ENCODE results near the gene KIZ. TPM values are rescaled to one million over a fixed set of nuclear protein-coding genes. Genes with fewer than 3 reads are reported as not detected.

KIZ gene
- total RNA-seq, 1 experiment from 2014 or later, result 22.6 TPM

DNA sequence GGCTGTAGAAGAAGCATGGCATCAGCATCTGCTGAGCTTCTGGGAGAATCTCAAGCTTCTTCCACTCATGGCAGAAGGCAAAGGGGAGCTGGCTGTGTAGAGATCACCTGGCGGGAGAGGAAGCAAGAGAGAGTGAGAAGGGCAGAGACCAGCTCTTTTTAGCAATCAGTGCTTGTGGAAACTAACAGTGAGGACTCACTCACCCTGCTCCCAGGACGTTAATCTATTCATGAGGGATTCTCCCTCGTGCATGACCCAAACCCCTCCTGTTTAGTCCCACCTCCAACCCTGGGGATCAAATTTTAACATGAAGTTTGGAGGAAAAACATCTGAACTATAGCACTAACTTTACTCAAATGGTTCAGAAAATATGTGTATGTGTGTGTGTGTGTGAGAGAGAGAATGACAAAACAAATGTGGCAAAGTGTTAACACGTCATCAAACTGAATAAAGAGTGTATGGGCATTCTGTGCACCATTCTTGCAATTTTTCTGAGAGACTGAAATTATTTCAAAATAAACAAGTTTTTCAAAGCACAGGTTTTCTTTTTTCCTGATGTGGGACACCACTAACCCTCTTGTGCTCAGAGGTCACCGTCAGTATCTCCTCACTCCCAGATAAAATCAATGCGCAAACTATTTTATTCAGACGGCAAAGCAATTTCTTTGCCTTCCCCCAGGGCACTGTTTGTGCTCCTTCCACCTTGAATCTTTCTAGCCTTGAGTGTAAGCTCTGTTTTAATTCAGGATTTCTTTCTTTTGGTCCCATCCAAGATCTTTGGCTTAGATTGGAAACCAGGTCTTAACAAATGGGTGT, 154.0 kb downstream of the KIZ start:
- no peak for DNase-seq (ENCODE audit: low spot score)
- in situ Hi-C loops (cut with HindIII; ENCODE audit: low sequenced_read_pairs), result no loop called here

DNA sequence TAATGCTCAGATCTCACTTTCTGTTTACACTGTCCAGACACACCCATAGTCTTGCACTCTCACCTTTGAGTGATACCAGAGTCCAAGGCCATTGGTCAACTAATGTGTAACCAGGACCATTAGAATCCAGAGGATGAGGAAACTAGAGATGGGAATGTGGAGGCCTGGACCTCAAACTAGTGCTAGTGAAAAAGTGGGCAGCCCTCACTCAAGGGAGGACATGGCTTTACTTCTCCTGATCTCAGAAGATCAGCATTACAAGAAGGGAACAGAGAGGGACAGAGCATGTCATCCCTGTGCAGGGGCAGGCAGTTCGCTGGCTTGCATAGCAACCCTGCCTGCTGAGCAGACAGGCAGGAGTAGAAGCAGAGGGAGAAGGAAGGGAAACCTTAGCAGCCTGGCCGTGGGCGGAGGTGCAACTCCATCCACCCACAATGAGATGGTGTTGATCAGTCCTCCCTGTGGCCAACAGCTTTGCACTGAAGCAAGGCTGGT, 154.7 kb downstream of the KIZ start:
- in situ Hi-C loops (cut with HindIII; ENCODE audit: low sequenced_read_pairs), result no loop called here

GRCh38 chr20:21286775-21287174, 160.9 kb downstream of the KIZ start:
- in situ Hi-C loops (cut with HindIII; ENCODE audit: low sequenced_read_pairs), result no loop called here
- no peak for DNase-seq (ENCODE audit: low spot score)

More for the DNA sequence above, 154.7 kb downstream of the KIZ start:
- DNase-seq (ENCODE audit: low spot score), result no peak

DNA sequence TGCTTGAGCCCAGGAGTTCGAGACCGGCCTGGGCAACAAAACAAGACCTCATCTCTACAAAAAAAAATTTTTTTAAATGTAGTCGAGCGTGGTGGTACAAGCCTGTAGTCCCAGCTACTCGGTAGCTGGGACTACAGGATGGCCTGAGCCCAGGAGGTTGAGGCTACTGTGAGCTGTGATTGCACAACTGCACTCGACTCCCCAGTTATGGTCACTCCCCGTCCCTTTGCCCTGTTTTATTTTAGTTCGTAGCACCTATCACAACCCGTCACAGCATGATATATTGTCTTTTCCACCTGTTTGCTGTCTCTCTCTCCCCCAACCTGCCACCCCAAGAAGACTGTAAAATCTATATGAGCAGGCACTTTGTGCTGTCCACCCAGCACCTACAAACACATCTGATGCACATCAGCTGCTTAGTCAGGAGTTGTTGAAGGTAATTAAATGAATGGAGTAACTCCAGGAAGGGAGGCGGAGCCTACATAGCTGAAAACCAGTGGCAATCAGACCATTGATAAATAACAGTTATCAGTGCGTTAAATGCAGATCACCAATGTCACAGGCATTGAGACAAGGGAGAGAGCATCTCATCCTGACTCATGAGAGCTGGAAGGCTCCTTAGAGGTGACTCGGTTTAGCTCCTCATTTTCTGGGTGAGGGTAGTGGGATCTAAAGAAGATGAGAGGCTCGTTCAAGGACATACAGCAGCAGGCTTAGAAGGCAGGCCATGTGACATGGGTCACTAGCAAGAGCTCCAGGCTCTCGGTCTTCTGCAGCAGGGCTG, 162.9 kb downstream of the KIZ start:
- in situ Hi-C loops (cut with HindIII; ENCODE audit: low sequenced_read_pairs), result no loop called here
- DNase-seq (ENCODE audit: low spot score), result no peak

- no peak for DNase-seq (ENCODE audit: low spot score)
- in situ Hi-C loops (cut with HindIII; ENCODE audit: low sequenced_read_pairs), result no loop called here
Observed at GRCh38 chr20:21289651-21290050, 163.8 kb downstream of the KIZ start.

- in situ Hi-C loops (cut with HindIII; ENCODE audit: low sequenced_read_pairs), result no loop called here
- no peak for DNase-seq (ENCODE audit: low spot score)
Observed at GRCh38 chr20:21291026-21291425, 165.1 kb downstream of the KIZ start.

DNA sequence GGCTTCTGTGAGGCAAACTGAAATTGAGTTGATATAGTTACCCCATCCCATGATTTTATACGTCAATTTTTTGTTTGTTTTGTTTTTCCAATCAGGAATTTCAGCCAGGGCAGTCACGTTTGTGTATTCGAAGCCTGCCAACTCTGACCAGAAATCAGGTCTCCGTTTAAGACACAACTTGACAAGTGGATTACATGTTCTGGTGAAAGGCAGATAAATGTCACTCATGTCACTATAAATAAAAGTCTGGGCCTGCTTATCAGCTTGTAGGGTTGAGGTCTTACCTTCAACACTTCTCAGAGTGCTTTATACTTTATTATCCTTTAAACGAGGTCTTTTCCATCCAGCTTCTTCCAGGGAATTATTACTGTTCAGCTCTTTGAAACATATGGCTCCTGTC, 168.9 kb downstream of the KIZ start:
- in situ Hi-C loops (cut with HindIII; ENCODE audit: low sequenced_read_pairs), result no loop called here
- DNase-seq (ENCODE audit: low spot score), result no peak

Other genes starting within 250 kb of the KIZ start
- not detected in 2 replicates for gene LINC00237, start 19.7 kb upstream of the KIZ start, total RNA-seq (2014; rRNA removed; shearing (Covaris generic))
- 92.7 and 123 TPM in 2 replicates for gene XRN2, start 177.2 kb downstream of the KIZ start, total RNA-seq (2014; rRNA removed; shearing (Covaris generic))

All from G401 (cell line).